HG03064 (cell line): ENCODE results near the gene RBM20.
"Not testable (repeated sequence)": the region's sequence is repeated elsewhere in the genome, so short reads cannot be mapped to it uniquely, and the experiment has no call there.

Experiments
- ATAC-seq: cut with Tn5 transposase; IDR thresholded peaks from one replicate; pipeline ENCODE4 v1.9.1; 2021; ENCODE audit warnings: low read depth; ENCODE audit not compliant: unreplicated experiment

The RBM20 gene

DNA sequence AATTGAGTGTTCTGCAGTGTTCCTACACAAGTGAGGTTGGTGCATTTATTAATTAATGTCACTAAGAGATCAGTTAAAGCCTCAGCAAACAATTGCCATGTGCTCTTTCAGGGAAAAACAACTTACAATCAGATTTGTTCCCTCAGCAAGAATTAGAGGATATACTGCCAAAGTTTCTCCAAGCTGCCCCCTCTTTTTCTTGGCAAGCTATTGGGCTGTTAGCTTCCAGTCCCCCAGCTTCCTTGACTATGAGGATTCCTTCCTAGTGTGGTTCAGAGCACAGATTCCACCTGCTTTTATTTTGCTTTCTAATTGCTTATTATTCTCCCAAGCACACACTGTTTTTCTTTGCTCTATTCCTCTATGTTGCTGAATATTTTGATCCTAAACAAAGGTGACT lies 112.7 kb downstream of the RBM20 start:
- ATAC-seq = no peak

DNA sequence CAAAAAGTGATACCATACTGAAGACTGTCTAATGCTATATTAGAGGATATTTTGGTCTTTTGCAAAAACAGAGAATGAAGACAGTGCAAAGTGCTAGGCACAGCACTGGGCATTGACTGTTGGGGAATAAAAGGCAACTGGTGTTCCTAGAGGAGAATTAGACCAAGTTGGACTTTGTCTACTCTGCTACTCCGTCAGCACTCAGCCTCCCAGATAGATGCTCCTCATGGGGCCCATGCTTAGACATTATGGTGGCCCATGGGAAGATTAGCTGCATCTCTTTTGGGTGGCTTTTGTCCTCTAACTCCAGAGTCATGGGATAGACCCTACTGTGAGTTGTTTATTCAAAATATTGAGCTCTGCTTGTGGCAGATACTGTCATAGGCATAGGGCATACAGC lies 113.5 kb downstream of the RBM20 start:
- no peak for ATAC-seq

DNA sequence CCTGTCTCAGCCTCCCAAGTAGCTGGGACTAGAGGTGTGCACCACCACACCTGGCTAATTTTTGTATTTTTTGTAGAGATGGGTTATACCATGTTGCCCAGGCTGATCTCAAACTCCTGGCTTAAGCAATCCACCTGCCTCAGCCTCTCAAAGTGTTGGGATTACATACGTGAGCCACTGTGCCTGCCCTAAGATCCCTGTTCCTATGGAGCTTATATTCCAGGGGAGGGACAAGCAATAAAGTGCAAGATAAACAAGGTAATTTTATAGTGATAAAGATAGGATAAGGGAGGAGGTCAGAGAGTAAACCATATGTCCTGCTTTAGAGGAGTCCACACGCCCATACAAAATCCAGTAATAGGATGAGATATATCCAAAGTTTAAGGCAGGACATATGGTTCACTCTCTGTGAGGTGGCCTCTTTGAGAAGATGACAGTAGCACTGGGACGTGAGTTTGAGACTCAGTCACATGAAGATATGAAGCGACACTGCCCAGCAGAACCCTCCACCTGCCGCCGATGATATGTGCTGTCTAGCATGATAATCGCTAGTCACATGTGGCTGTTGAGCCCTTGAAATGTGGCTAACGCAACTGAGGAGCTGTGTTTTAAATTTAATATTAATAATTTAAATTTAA lies 114.1 kb downstream of the RBM20 start:
- ATAC-seq = no peak

DNA sequence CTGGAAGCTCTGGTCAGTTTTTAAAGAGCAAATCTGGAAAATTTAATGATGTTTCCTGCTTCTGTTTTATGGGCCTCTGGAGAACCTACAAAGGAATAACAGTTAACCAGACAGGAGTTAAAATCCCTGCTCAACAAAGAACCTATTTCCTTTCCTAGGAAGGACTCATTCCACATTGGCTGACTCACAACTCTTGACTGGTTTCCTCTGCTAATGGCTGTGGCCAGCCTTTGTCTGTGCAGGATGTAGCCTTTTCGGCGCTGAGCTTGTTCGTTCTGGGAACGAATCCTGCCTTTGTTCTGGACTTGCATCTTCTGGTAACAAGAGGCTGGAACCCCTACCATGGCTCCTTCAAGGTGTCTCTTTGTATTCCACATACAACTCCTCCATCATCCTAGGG lies 114.8 kb downstream of the RBM20 start:
- no peak for ATAC-seq

DNA sequence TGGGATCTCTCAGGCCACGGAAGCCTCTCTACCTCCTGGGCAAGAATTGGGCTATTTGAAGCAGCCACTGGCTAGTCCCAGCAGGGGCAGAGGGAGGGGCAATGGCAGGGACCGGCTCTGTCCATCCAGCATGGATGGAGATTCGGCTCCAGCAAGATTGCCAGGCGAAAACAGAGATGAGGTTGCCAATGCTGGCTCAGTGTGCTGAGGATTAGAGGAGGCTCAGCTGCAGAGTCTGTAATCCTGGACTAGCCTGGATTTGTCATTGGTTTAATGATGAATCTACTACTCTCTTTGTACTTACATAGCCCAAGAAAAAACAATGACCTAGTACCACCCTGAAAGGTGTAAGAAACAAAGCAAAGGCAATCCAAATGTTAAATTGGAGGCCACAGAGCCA lies 115.4 kb downstream of the RBM20 start:
- ATAC-seq = no peak

DNA sequence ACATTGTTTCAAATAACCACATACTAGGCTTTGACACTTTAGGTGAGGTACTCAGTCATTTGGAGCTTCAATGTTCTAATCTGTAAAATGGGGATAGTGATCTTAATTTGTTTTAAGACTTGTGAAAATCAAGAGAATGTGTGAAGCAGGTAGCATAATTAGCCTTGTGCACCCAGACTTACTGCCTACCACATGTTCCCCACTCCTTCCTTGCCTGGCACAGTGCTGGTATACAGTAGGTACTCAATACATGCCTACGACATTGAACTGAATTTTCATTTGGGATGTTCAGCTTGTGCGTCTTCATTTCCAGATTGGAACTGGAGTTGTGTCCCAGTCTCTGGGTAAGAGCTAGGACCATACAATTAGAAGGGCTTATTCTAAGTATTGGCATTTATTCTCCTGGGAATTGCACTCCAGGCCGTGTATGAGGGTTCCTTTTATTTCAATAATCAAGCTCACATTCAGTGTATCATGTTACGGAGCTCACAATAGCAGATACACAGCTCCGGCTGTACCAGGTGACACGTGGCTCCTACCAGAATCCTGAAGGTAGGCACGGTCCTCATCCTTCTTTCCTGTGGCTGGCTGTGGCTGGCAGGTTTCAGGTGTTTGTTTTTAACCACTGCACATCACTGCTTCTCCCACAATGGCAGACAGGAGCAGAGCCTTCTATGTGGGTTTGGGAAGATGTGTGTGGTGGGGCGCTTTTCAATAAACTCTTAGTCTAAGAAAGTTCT lies 118.1 kb downstream of the RBM20 start:
- ATAC-seq = no peak

DNA sequence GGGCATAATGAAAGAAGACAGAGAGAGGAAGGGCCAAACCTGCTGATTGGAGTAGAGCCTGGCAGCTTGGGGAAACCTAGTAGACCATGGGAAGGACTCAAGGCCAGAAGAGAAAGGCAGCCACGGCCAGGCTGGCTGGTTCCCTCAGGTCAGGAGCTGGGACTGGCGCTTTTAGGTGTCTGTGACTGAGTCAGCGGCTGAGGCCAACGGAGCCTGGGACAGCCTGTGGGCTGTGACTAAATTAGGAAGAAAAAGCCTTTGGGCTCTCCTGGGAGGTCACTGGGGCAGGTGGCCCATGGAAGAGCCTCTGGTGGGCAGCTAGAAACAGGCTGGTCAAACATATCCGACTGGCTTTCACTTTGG lies 118.7 kb downstream of the RBM20 start:
- ATAC-seq = no peak

DNA sequence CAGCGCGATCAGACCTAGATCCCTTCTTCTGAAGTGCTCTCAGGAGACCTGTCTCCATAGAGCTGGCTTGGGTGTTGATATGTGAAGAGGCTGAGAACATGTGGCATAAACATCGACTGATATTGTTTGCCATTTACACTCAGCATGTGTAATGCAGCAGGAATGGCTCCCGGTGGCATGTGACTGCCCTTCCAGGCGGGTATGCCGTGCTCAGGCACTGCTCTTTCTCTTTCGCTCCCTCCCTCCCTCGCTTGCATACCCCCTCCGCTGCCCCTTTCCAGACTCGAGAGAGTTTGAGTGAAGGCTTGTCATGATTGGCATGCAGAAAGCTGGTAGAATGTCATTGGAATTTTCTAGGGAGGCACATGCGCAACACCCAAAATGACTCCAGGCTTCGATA lies 120.2 kb downstream of the RBM20 start:
- ATAC-seq = no peak

DNA sequence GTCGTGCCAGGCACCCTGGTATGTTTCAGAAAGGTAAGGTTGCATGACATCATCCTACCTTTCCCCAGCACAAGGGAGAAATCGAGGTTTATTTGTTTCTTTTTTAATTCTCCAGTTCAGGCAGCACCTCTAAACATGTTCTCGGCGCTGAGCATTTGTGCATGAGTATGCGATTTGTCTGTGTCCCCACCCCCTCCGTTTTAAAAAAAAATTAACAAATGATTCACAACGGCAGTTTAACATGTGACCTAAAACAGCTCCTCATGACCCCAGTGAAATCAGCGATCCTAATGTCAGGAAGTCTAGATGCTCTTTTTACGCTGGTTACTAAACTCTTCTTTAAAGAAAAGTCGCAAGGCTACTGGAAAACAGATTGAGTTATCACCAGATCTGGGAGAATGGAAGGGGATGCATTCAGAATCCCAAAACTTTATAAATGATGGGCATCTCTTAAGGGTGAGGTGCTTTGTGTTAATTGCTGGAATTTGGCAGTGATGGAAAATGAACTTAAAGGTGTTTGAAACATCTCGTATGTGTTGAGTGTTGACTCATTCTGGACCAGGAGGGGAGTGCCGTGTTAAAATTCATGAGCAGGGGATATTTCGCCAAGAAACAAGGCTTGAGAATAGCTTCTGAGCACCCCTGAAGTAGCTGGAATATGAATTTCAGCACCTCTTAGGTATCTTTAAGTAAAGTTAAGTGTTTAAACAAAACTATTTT lies 120.8 kb downstream of the RBM20 start:
- no peak for ATAC-seq

DNA sequence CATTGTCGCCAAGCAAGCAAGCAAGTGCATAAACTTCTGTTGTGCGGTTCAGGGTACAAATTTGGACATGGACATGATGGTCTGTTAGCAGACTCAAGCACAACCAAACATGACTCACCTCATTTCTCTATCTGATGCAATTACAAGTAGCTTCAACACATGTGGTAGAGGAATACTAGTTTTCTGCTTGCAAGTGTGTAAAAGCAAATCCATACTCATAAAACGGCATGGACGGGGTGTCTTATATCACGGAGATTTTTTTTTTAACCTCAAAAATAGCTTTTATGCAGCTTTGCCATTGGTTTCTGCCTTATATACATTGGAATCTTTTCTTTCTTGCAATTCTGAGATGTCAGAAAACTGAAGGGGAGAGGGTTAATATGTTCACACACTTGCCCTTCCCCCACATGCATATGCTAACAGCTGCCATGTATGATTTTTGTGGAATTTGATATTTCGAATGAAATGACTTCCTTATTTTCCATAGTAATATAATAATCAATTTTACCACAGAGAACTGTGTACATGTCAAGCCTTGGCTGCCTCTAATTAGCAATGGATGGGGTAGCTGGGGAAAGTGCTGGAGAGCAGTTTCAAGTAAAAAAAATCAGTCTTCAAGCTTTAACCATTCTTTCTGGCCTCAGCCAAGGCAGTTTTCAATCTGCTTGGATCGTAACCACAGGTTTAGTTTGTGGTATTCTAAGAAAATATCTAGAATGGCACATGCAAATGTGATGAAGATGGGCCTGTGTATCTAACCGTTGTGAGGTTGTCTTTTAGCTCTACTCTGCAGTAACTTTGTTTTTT lies 121.6 kb downstream of the RBM20 start:
- no peak for ATAC-seq

DNA sequence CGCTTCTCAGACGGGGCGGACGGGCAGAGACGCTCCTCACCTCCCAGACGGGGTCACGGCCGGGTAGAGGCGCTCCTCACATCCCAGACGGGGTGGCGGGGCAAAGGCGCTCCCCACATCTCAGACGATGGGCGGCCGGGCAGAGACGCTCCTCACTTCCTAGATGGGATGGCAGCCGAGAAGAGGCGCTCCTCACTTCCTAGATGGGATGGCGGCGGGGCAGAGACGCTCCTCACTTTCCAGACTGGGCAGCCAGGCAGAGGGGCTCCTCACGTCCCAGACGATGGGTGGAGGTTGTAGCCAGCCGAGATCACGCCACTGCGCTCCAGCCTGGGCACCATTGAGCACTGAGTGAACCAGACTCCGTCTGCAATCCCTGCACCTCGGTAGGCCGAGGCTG lies 123.5 kb downstream of the RBM20 start:
- not testable (repeated sequence) for ATAC-seq

DNA sequence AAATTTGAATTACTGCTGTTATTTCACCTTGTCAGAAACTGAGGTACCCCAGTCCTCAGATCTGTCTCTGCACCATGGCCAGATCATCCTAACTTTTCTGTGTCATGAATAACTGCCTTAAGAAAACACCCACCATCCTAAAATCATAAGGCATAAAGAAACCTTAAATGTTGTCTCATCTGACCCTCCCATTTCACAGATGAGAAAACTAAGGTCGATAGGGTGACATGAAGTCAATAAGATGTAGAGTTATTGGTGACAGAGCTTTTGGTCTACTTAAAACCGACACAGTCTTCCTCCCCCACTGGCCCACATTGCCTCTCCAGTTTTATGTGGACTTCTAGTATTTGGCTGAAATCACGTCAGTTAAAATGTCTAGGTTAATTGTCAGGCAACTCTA lies 126.1 kb downstream of the RBM20 start:
- ATAC-seq = no peak

DNA sequence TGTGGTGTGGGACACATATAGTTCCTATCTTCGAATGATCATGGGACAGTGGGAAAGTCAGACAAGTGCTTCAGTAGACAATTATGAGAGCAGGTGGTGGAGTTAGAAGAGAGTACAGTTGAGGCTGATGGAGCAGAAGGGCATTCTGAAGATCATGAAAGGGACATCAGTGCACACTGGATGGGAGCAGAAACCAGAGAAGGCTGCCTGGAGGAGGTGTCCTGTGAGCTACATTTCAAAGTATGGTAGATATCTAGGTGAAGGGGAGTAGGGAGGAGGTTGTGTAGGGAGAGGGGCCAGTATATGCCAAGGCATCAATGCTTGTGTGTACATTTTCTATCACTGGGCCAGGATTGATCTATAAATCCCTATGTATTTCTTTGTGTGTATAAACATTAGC lies 127.3 kb downstream of the RBM20 start:
- no peak for ATAC-seq

DNA sequence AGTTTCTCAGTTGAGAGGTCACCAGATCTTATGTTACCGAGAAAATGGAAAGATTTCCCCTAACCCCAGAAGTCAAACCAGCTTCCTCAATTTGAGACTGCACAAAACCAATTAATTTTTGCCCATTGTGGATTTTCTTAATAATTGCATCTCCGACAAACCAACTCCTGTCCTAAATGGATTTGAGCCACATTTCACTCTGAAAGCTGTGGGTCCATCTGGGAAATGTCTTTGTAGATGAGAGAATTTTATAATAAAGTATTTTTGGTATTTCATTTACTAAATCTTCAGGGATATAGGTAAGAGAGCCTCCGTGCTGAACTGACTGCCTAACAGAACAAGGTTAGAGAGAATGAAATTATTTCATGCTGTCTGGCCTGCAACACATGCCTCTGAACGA lies 127.9 kb downstream of the RBM20 start:
- ATAC-seq = no peak

DNA sequence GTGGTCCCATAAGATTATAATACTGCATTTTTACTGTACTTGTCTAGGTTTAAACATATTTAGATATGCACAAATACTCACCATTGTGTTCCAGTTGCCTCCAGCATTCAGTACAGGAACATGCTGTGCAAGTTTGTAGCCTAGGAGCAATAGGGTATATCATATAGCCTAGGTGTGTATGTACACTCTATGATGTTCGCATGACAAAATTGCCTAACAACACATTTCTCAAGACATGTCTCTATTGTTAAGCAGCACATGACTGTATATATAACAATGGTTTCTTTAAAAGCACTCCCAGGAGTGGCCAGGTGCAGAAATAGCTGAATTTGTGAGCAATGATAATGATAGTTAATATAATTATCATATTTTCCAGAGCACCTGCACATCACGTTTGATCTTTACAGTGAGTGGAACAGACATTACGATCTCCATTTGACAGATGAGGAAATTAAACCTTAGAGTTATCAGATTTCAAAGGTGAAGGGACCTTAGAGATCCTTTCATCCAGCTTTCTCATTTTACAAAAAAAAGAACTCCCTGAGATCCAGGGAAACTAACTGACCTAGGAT lies 128.4 kb downstream of the RBM20 start:
- no peak for ATAC-seq

DNA sequence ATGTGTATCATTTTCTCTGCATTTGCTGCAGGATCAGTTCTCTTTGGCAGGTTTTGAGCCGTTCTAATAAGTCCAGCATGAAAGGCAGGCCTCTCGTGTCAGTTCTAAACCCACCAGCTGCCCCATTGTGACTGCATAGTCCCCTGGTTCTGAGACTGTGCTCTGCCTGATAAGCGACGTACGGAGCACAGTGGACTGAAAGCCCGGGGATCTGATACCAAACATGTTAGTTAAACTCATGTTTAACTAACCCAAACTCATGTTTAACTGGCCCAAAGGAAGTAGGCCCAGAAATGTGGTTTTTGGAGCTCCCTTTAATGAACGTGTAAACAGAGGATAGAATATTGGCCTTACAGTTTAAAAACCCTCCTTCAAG lies 129.5 kb downstream of the RBM20 start:
- peak; percentile 0 for ATAC-seq

DNA sequence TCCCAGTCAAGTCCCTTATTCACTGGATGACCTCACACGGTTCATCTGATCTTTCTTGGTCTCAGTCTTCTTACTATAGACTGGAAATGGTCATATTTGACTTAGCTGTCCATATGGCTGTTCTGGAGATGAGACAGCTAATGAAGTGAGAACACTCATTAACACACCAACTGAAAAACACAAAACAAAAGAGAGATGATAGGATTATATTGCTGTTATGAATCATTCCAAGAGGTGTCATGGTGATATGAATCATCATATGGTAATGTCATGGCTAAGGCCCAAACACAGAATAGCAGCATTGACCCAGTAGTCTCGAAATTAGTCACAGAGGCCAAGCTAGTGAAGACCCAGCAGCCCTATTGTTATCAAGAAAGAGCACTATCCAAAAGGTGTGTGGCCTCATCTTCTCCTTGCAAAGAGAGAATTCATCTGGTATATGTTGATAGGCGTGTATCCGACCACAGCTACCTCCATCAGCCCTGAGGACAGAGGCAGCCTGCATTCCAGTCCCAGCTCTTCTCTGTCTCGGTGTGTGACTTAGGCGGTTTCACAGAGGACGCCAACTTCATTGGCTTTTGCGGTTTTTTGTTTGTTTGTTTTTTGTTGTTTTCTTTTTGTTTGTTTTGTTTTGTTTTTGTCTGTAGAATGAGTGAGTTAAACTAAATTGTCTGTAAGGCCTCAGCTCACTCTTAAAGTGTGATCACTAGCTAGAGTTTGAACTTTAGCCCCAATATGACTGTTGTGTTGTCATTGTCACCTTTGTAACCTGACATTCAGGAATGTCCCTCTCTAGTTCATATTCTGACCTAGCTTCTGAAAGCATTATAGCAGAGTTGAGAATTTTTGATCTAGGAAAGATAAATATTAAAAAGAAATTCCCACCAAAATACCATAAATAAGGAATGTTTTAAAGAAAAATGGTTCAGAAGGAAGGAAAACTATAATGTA lies 130.2 kb downstream of the RBM20 start:
- ATAC-seq = peak; percentile 99

DNA sequence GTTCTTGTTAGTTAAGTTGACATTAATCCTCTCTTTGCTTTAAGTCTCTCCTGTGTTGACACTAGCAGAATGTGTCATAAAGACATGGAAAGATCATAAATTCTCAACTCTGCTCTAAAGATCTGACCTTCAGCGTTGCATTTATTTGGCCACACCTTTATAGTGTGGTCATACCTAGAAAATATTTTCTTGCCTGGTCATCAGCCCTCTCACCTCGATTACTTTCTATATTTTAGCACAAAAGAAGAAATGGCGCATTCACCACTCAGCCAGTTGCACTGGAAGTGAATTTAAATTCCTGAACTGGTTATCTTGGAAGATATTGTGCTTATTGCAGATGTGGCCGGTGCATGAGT lies 130.9 kb downstream of the RBM20 start:
- no peak for ATAC-seq

DNA sequence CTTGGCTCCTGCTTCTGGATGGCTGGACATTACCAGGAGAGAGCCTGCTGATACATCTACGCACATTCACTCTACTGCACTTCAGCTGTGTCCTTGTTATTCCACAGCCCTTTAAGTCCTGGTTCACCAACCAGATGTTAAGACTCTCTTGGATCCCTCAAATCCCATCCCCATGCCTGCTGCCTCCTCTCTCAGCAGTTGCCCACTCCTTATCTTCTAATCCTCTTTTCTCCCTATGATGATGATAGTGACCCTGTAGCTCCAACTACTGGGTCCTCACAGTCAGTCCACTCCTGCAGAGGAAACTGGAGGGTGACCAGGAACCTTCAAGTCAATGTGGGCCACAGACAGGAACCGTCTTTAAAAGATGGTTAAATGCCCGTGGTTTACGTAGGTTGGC lies 131.3 kb downstream of the RBM20 start:
- no peak for ATAC-seq

DNA sequence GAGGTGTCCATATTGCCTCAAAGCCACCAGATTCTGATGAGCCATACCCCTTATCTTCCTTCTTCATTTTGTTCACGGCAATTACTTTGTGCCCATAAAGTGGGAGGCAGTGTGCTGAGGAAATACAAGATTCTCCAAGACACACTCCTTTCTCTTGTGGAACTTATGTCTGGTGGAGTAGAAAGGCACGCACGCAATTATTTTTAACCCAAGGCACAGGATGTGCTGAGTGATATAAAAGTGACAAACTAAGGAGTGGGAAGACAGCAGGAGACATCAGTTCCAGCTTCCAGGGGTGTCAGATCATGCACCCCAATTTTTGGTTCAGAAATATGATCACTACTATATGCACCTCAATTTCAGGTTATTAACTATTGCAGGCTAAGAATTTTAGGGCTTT lies 132.9 kb downstream of the RBM20 start:
- no peak for ATAC-seq
